DOHH2 (cell line): Measurements from ENCODE around the gene GPR27.

Experiments used
- CTCF ChIP-seq: fragments of 200-600 bp; sonication (generic); IDR thresholded peaks from one replicate; pipeline ENCODE4 v1.5.1; 2014; ENCODE audit warnings: antibody characterized with exemption, mild to moderate bottlenecking, low read depth, low read length; ENCODE audit not compliant: poor library complexity, severe bottlenecking
- EZH2phosphoT487 ChIP-seq: fragments of 200-600 bp; sonication (generic); IDR thresholded peaks from 2 replicates; pipeline ENCODE4 v1.6.1; 2017; ENCODE audit warnings: borderline replicate concordance, mild to moderate bottlenecking, antibody characterized with exemption, low read length, moderate library complexity, mixed read lengths

DNA sequence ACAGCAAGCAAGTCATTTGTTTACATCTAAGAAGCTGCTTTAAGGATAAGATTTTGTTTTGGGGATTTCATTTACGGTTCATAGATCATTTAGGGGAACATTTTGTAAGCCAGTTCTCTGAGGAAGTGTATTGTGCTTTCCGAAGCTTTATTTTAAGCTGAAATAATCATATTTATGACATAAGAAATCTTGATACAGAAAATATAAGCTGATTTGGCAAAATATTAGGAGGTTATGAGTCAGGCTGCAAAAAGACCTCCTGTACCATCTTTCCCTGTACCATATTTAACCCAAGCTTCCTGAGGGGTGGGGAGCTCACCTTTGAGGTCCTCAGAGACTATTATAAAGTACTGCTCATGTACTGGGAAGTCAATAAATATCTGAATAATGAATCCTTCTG, 20.3 kb upstream of the GPR27 start:
- TF ChIP-seq CTCF (no peak), EZH2phosphoT487 (no peak)
